ENCODE data around the gene MAPKAPK3. TPM values are rescaled to one million over a fixed set of nuclear protein-coding genes. Genes with fewer than 3 reads are reported as not detected.

The MAPKAPK3 gene
- total RNA-seq, 1 donor from 2014 or later = 23.7 TPM

DNA sequence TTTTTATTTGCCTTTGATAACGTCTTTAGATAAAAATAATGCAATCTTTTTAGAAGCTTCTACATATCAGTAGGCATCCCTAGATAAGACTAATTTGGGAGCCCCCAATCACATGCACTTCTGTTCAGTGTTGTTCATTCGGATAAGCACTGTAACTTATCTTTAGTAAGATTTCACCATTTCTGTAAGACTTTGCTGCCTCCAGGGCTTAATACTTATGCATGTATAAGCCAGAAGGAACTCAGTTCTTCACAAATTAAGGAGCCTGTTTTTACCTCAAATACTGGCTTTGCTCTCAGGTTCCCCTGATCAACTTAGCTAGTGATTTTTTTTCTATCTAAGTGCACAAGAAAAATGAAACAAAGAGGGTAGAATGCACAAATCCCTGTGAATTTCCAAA, 78.1 kb downstream of the MAPKAPK3 start:
- Histone ChIP-seq H3K9me3 (no peaks in the 10 kb centered on the region), H3K36me3 (no peaks in the 10 kb centered on the region), H3K27ac (no peak overlapping the region), H3K4me1 (no peaks in the 10 kb centered on the region), H3K27me3 (no peaks in the 10 kb centered on the region), H3K4me3 (no peak overlapping the region)
- DNase-seq (ENCODE audit: low spot score in 2 of 2) = no peak
- intact Hi-C loops (cut with DNase I) = no loop called here
- TF ChIP-seq, protein P1, sequence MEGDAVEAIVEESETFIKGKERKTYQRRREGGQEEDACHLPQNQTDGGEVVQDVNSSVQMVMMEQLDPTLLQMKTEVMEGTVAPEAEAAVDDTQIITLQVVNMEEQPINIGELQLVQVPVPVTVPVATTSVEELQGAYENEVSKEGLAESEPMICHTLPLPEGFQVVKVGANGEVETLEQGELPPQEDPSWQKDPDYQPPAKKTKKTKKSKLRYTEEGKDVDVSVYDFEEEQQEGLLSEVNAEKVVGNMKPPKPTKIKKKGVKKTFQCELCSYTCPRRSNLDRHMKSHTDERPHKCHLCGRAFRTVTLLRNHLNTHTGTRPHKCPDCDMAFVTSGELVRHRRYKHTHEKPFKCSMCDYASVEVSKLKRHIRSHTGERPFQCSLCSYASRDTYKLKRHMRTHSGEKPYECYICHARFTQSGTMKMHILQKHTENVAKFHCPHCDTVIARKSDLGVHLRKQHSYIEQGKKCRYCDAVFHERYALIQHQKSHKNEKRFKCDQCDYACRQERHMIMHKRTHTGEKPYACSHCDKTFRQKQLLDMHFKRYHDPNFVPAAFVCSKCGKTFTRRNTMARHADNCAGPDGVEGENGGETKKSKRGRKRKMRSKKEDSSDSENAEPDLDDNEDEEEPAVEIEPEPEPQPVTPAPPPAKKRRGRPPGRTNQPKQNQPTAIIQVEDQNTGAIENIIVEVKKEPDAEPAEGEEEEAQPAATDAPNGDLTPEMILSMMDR (IDR thresholded peaks at IDR 0.05) = no peak

DNA sequence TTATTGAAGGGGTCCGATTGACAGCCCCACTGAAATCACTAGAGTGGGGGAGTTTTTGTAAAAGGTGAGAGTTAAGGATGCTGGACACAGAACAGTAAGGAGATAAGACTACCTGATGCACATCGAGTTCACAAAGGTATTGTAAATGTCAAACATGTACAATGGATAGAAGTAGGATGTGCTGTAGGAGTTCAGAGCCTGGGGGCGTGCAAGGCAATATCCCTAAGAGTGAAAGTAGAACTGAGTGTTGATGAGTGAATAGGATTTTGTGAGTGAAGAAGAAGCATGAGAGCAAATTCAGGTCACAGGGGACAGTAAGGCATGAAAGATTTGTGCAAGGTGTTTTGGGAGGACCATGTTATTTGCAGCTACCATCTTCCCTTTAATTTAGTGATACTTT, 79.3 kb downstream of the MAPKAPK3 start:
- intact Hi-C loops (cut with DNase I) = no loop called here
- Histone ChIP-seq H3K4me1 (no peaks in the 10 kb centered on the region), H3K9me3 (no peaks in the 10 kb centered on the region), H3K27ac (no peak overlapping the region), H3K27me3 (no peaks in the 10 kb centered on the region), H3K4me3 (no peak overlapping the region), H3K36me3 (no peaks in the 10 kb centered on the region)
- DNase-seq (ENCODE audit: low spot score in 2 of 2) = no peak
- TF ChIP-seq, protein P1 (IDR thresholded peaks at IDR 0.05) = no peak

DNA sequence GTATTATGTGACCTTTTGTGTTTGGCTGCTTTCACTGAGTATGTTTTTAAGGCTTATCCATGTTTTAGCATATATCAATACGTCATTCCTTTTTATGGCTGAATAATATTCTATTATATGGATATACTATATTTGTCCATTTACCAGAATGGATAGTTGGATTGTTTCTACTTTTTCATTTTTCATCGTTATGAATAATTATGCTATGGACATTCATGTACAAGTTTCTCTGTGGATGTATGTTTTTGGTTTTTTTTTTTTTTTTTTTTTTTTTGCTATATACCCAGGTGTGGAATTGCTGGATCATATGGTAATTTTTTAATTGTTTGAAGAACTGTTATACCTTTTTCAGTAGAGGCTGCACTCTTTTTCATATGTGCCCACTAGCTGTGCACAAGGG, 81.3 kb downstream of the MAPKAPK3 start:
- H3K4me1 ChIP-seq = no peaks in the 10 kb centered on the region
- no peak overlapping the region for H3K4me3 ChIP-seq
- no peak overlapping the region for H3K27ac ChIP-seq
- DNase-seq (ENCODE audit: low spot score in 2 of 2) = no peak
- TF ChIP-seq, protein P1 (IDR thresholded peaks at IDR 0.05) = no peak
- H3K9me3 ChIP-seq = peaks cover 0 to 4% of the 10 kb centered on the region in 2 donors
- intact Hi-C loops (cut with DNase I) = no loop called here
- no peaks in the 10 kb centered on the region for H3K27me3 ChIP-seq
- H3K36me3 ChIP-seq = no peaks in the 10 kb centered on the region

Other genes with a start within 250 kb of the MAPKAPK3 start
- gene CACNA2D2, start 113.5 kb upstream of the MAPKAPK3 start, total RNA-seq = 0.85 TPM
- 29.5 TPM for gene C3orf18, start 49.4 kb upstream of the MAPKAPK3 start, total RNA-seq
- 13.1 TPM for gene HEMK1, start 47.6 kb upstream of the MAPKAPK3 start, total RNA-seq
- gene CISH, start 5.4 kb upstream of the MAPKAPK3 start, total RNA-seq = 6.1 TPM
- gene DOCK3, start 57.8 kb downstream of the MAPKAPK3 start, total RNA-seq = 3.9 TPM